ENCODE data around the gene ADCK1.
"Not testable (repeated sequence)": the region's sequence is repeated elsewhere in the genome, so short reads cannot be mapped to it uniquely, and the experiment has no call there.

Gene ADCK1

DNA sequence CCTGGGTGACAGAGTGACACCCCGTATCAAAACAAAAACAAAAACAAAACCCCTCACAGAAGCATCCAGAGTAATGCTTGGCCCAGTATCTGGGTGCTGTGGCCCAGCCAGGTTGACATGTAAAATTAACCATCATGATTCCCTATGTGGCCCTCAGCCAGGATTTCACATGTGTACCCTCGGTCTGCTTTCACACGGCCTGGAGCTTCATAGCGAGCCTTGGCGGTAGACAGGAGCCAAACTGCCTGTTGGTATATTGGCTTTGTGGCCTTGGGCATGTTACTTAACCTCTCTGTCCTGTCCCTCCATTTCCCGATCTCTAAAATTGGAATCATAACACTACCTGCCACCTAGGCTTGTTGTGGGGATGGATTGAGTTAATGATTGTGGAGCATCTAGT, 65.5 kb downstream of the ADCK1 start:
- DNase-seq (ENCODE audit: low read depth): no peak

DNA sequence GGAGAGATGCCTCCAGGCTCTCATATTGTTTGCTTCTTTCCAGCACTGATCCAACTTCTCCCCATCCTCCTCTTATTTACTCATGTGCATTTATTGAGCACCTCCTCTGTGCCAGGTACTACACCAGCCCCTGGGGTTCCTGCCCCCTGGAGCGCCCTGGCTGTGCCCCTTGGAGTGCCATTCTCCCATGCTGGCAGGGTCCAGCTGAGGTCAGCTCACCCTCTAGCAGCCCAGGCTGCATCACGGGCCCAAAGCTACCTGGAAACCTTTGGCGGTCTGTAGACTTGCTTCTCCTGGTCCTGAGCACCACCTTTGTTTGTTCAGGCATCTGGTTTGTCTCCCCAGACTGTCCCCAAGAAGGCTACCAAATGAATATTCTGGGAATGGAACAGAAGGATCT, 67.0 kb downstream of the ADCK1 start:
- DNase-seq (ENCODE audit: low read depth): no peak

DNA sequence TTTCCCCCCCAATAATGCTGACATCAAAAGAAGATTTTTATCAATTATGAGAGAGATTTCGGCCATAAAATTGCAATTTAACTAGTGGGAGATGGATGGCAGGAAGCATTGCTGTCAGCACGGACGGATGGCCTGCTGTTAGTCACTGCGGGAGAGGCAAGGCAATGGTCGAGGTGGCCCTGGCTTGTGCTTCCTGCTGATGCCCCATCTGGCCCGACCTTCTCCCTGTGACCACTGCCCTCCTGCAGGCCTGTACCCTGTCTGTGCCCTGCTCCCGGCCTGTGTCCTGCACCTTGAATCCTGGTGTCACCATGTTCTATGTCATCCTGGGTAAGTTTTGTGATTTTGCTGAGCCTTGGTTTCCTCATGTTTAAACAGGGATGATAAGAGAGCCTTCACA, 67.6 kb downstream of the ADCK1 start:
- DNase-seq (ENCODE audit: low read depth): no peak

DNA sequence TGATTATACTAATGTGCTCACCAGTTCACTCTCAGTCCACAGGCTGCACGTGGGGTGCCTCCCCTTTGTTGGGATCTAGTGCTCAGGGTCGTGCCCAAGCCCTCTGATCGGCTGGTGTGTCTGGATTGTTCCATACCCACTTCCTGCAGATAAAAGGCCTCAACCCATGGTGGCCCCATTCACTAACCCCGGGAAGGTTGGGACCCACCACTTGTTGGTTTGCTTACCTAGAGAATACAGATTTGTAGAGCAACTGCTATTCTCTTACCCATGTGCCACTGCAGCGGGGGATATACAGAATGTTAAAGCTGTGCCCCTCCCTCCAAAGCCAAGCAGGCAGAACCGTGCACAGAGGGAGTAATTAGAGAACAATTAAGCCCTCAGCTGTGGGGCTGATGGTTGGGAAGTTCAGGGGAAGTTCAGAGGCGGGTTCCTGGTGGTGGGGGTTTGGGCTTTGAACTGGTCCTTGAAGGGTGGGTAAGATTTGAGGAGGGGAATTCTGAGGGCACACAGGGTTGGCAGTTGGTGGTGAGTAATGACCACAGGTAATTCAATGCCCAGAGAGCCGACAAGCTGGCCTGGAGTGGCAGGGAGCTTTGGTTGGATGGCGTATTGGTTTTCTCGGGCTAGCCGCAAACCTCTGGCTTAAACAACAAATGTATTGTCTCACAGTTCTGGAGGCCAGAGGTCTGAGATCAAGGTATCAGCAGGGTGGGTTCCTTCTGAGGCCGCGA, 68.8 kb downstream of the ADCK1 start:
- no peak for DNase-seq (ENCODE audit: low read depth)

DNA sequence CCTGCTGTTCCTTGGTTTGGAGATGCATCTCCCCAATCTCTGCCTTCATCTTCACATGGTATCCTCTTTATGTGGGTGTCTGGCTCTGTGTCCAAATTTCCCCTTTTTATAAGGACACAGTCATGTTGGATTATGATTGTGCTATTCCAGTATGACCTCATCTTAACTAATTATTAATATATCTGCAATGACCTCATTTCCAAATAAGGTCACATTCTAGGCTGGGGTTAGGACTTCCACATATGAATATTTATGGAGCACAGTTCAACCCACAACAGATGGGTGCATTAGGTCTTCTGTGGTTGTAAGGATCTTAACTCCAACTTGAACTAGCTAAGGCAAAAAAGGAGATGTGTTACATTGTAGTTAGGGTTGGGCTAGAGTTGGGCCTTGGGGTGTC, 69.4 kb downstream of the ADCK1 start:
- DNase-seq (ENCODE audit: low read depth): no peak

DNA sequence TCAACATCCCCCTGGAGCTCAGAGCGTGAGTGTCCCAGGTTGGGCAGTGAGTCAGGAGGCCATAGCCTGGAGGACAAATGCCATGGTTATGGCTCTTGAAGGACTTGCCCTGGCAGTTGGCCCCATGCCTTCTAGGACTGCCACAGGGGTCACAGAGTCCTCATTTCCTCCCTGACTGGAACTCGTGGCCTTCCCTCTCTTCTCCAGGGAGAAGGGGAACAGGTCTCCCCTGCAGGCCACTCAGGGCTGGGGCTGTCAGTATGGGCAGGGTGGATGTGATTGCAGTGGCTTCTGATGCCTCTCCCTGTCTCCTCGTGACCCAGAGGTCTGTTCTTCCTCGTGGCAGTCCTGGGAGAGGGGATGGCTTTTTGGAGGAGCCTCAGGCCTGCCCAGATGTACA, 70.7 kb downstream of the ADCK1 start:
- DNase-seq (ENCODE audit: low read depth): no peak

DNA sequence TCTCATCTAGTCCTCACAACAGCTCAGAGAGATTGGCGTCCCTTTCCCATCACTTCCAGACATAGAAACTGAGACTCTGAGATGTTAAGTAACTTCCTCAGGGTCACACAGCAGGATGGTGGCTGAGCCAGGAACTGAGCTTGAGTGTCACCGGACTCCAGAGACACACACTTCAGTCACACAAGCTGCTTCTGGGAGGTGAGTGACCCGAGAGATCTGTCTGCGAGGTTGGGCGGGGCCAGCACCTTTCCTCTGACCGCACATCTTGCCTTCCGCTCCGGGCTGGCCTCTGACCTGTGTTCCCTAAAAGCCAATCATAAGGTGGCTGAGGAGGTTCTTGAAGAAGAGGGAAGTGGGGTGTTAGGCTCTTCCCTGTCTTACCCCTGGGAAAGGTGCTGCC, 72.2 kb downstream of the ADCK1 start:
- DNase-seq (ENCODE audit: low read depth): no peak

DNA sequence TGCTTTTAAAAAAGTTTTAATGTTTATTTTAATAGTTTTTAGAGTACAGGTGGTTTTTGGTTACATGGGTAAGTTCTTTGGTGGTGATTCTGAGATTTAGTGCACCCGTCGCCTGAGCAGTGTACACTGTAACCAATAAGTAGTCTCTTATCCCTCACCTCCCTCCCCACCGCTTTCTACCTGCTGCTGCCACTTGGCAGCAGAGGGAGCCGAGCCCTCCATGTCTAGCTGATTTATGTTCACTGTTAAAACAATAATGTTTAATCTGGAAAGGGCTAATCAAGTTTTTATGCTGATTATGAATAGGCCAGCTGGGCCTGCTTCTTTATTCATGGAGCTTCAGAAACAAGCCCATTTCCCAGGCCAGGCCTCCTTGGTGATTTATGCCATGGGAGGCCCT, 73.1 kb downstream of the ADCK1 start:
- DNase-seq (ENCODE audit: low read depth): no peak

DNA sequence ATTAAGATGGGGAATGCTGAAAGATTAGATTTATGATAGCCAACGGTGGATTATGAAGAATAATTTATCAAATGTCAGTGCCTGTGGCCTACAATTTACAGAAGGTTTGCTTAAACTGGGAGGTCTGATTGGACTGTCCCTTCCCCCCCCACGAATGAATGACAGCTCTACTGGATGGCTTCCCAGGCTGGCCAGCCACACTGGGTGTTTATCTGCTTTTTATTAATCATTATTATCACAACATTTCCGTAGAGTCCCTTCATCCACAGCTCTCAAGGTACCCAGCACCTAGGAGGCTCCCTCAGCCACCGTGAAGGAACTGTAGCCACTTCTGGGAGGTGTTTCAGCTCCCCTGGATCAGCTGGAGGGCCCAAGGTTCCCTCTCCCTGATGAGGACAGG, 78.9 kb downstream of the ADCK1 start:
- no peak for DNase-seq (ENCODE audit: low read depth)

DNA sequence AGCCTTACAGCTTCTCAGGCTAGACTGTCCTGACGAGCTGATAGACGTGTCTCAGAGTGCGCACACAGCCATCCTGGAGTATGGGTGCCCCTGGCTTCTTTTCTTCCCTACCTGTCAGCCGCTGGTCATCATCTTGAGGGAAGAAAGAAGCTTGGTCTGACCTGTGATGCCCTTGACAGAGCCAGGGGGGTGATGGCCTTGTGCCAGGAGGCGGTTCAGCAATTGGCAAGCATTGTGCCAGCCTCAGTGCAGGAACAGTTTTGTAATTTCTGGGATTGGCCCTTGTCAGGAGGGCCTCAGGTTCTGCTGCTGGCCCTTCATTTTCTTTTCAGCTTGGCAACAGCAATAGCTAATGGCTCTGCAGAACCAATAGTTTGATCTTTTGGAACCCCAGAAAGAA, 80.1 kb downstream of the ADCK1 start:
- no peak for DNase-seq (ENCODE audit: low read depth)

DNA sequence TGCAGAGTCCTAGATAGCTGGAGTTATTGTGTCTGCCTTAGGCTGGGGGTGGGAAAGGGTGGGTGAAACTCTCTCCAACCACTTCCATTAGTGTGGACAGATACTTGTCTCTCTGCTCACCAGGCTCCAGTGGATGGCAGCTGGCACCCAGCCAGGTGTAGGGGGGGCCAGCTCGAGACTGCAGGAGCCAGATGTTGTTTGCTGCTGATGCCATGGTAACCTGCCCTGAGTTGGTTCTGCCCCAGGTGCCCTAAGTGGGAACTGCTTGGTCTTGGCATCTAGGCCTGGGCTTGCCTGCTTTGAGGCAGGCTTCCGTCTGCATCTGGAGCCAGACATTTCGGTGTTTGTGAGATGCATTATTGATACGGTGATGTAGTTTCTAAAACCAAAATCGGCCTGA, 82.2 kb downstream of the ADCK1 start:
- DNase-seq (ENCODE audit: low read depth): no peak

DNA sequence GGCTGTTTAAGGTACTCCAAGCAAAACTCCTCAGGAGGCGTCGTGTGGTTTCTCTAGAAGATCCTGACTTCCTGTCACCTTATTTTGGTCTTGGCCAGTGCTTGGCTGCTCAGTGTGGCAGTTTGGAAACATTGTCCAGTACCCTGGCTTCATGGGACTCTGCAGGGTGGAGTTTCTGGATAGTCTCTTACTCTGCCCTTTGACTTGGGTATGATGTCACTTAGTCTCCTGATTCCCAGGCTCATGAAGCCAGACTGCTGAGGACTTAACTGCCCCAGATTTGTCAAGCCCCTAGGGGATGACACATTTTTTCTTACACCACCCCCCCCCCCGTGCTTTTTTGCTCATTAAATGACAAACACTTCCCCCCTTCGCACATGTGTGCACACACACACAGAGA, 82.7 kb downstream of the ADCK1 start:
- no peak for DNase-seq (ENCODE audit: low read depth)

DNA sequence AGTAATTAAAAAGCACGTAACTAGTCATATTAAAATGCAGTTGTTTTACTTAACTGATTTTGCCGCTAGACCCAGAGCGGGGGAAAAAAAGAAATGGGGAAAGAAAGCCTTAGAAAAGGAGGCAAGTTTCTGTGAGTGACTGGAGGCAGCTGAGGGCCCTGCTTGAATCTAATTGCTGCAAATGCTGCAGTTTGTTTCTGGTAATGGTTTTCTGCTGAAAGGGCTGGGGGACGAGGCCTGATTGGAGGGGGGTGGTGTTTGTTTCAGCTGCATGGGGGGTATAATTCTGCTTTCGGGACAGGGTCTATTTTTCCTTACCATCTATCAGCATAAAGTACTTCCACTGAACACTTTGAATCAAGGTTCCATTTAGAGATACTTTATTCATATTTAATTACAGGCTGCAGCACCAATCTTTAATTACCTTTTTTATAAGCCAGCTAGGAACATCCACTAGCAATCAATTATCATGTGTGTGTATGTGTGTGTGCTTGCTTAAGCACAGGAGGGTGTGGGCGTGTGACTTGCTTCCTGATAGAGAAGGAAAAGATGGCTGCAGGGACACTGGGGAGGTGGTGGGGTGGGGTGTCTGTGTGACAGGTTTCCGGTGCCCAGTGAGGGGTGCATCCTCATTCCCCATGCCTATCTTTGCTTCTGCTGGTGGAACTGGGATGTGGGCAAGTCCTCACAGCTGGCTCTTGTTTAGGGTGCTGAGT, 83.4 kb downstream of the ADCK1 start:
- no peak for DNase-seq (ENCODE audit: low read depth)

DNA sequence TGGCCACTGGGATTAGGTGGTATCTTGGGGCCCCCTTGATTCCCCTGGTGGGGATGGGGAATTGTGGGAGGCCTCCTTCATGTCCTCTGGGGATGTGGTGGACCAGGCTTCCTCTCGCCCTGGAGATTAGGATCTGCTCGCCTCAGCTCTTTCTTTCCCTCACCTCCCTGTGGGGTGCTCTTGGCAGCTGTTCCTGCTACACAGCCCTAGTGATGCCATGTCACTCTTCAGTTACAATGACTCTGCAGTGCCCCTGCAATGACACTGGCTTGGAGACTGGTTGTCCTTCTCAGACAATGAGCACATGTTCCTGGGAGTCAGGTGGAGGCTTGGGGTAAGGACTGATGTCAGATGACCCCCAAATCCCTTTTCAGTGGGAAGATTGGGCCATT, 83.9 kb downstream of the ADCK1 start:
- no peak for DNase-seq (ENCODE audit: low read depth)

DNA sequence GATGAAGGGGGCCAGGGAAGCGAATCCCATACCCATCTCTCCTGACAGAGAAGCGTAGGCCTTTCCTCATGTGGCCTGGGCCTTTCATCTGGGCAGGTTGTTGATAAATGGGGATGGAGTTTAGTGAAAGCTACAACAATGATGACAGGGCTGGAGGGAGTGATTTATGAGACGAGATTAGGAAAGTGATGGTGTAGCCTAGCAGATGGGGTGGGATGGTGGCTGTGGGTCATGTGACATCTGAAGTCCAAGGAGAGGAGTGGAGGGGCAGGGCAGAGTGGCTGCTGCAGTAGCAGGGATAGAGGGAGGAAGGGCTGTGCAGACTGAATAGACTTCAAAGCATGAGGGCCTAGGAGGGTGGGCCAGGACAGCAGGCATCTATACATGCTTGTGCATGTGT, 85.5 kb downstream of the ADCK1 start:
- no peak for DNase-seq (ENCODE audit: low read depth)

DNA sequence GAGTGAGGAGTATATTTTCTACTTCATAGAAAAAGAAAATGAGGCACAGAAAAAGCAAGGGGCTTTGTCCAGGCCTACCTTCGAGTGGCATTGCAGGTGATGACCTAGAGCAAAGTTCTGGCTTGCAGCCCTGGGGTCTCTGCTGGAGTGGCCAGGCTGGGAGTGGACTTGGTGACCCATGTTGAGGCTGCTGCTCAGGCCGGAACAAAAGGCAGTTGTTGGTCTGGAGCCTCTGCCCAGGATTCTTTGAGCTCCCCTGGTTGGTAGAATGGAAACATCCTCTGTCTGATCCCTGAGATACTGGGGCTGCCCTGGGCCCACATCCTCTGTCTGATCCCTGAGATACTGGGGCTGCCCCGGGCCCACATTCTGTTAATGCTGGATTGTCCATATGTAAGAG, 86.1 kb downstream of the ADCK1 start:
- DNase-seq (ENCODE audit: low read depth): no peak

DNA sequence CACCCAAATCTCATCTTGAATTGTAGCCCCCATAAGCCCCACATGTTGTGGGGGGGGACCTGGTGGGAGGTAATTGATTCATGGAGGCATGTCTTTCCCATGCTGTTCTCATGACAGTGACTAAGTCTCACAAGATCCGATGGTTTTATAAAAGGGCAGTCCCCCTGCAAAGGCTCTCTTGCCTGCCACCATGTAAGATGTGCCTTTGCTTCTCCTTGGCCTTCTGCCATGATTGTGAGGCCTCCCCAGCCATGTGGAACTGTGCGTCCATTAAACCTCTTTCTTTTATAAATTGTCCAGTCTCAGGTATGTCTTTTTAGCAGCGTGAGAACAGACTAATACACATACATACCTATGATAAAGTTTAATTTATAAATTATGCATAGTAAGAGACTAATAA, 89.0 kb downstream of the ADCK1 start:
- DNase-seq (ENCODE audit: low read depth): not testable (repeated sequence)

DNA sequence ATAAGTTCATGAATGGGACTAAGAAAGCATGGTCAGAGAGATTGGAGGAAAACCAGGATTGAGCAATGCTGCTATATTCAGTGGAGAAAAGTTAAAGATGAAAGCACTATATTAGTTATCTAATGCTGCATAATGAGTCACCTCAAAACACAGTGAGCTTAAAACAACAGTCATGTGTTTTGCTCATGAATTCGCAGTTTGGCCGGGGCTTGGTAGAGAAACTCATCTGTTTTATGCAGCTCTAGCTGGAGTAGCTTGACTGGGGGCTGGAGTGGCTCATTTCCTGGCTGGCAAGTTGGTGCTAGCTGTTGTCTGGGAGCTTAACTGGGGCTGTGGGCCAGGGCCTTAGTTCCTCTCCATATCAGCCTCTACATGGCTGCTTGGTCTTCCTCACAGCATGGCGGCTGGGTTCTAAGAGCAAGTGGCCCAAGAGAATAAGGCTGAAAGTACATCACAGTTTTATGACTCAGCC, 90.1 kb downstream of the ADCK1 start:
- DNase-seq (ENCODE audit: low read depth): no peak

DNA sequence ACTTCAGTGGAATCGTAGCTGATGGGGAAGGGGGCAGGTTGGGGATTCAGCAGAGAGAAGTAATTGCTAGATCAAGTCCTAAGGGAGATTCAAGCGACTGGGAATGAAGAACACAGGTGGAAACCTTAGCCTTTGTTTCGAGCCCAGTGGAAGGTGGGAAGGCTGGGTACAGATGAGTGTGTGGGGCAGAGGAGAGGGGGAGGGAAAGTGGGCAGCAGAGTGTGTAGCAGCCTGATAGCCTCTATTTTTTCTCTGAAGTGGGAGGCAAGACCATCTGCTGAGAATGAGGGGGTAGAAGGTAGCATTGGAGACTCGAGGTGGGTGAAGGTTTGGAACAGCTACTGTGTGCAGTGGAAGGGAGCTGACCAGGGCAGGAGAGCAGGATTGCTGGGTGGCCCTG, 91.0 kb downstream of the ADCK1 start:
- no peak for DNase-seq (ENCODE audit: low read depth)

DNA sequence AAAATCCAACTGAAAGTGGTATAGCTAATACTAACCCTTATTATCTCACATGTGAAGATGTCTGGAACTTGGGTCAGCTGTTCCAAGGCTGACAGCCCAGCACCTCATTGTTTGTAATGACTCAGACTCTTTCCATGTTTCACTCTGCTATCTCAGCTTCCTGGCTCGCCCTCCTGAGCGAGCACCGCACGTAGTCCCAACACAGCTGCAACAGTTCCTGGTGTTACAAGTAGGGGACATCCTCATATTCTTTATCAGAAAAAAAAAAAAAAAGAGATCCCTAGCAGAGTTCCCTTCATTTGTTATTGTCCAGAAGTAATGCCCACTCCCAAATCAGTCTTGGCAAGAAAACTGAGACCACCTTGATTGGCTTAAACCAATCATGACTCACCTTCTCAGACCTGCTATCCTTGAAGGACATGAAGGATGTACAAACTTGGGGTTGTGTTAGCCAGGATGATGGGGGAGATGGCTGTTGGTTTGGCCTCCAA, 92.5 kb downstream of the ADCK1 start:
- DNase-seq (ENCODE audit: low read depth): no peak

DNA sequence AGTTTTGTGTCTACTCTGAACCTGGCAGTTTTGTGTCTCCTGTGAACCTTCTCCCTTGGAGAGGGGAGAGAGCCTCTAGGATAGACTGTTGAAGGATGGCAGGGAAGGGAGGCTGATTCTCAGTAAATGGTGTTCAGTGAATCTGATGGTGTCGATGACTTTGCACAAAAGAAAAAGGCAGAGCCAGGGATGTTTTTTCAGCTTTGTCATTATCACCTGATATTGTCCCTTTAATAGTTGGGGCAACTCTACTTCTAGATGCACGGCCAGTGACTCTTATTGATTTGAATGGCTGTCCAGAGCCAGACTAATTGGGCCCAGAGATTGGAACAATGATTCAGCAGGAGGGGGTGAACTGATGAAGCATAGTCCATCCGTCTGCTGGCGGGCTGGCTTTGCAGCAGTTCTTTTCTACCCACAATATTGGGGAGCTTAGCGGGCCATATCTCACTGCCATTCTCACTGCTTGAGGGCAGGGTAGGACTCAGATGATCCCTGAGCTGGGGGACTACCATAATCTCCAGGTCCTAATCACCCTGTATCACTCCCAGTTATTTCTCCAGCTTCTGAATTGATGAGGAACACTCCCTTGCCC, 93.1 kb downstream of the ADCK1 start:
- DNase-seq (ENCODE audit: low read depth): no peak

DNA sequence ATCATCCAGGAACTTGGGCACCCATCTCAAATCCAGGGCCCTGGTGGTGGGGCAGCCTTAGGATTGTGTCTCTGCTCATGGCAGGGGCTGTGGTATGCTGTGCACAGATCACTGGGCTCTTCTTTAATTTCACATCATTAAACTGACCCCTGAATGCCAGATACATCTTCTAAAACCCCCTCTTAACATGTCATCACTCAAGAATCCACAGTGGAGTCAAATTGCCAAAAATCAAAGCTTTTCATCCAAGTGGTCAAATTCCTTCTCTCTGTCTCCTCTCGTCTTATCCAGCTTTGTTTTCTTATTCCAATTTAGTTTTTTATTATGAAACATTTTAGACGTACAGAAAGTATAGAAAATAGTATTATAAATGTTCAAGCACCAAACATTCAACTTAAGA, 97.5 kb downstream of the ADCK1 start:
- no peak for DNase-seq (ENCODE audit: low read depth)

DNA sequence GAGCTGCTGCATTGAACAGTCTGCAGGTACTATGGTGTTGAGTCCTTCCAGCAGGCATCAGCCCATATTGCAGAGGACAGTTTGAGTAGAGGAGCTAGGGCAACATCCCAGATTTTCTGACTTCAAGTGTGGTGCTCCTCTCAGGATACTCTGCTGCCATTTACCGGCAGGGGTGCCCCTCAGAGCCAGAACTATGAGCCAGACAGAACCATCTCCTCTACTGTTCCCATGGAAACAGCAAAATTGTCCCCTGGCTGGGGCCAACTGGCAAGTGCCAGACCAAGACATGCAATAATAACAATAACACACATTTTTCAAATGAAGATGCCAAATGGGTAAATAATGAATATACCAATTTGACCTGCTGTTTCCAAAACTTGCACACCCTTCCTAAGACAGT, 102.9 kb downstream of the ADCK1 start:
- DNase-seq (ENCODE audit: low read depth): no peak

Data from activated T-cell treated with anti-CD3 and anti-CD28 coated beads for 48 hours (primary cell).